ENCODE measurements around the gene STX1B.

- TF ChIP-seq REST (IDR thresholded peaks at IDR 0.05; ENCODE audit: insufficient read depth in 1 of 2, low read depth in 2 of 2, low read length in 2 of 2) = no peak
- TF ChIP-seq TAF1 (IDR thresholded peaks at IDR 0.05; ENCODE audit: borderline replicate concordance, insufficient read depth, low read length) = no peak
- no peak for TF ChIP-seq POLR2AphosphoS5 (IDR thresholded peaks at IDR 0.05; ENCODE audit: low read depth, low read length)
- no peak for TF ChIP-seq FOXP2 (optimal IDR thresholded peaks at IDR 0.05; ENCODE audit: borderline replicate concordance, extremely low read depth, extremely low read length, insufficient read depth)
- TF ChIP-seq SIN3A (IDR thresholded peaks at IDR 0.05; ENCODE audit: borderline replicate concordance, insufficient read depth, low read length) = no peak
Measured at GRCh38 chr16:30951193-30951592, 59.2 kb downstream of the STX1B start.
